GM12878 (cell line): ENCODE measurements around the gene DNAJB2. TPM values are rescaled to one million over a fixed set of nuclear protein-coding genes. Genes with fewer than 3 reads are reported as not detected.
A peak's percentile ranks its signal among the peaks of the same experiment; 100 is the strongest.

Experiments
- BCL11A ChIP-seq: IDR thresholded peaks from 2 replicates; pipeline ENCODE4 v1.6.1; 2011; ENCODE audit warnings: low read depth, low read length
- E4F1 ChIP-seq: fragments of 450-650 bp; IDR thresholded peaks from 2 replicates; pipeline ENCODE4 v1.6.1; 2018; ENCODE audit warnings: borderline replicate concordance, mild to moderate bottlenecking; ENCODE audit not compliant: partially characterized antibody
- HDAC2 ChIP-seq: fragments of 200-600 bp; sonication (generic); IDR thresholded peaks from 2 replicates; pipeline ENCODE4 v1.6.1; 2017
- IRF5 ChIP-seq: fragments of 450-650 bp; IDR thresholded peaks from 2 replicates; pipeline ENCODE4 v1.6.1; 2017; ENCODE audit warnings: borderline replicate concordance
- NR2C2 ChIP-seq: IDR thresholded peaks from 2 replicates; pipeline ENCODE4 v1.6.1; 2011; ENCODE audit warnings: borderline replicate concordance, low read depth; ENCODE audit not compliant: control insufficient read depth, insufficient read length
- RELA ChIP-seq: fragments of 450-650 bp; IDR thresholded peaks from 2 replicates; pipeline ENCODE4 v1.8.0; 2014; ENCODE audit warnings: borderline replicate concordance; ENCODE audit not compliant: partially characterized antibody
- REST ChIP-seq: IDR thresholded peaks from 2 replicates; pipeline ENCODE4 v1.6.1; 2012; ENCODE audit warnings: mild to moderate bottlenecking, low read depth, low read length
- RFX5 ChIP-seq: IDR thresholded peaks from 2 replicates; pipeline ENCODE4 v1.6.1; 2011; ENCODE audit warnings: low read depth, low read length, improper control_type of control experiment
- SKIL ChIP-seq: fragments of 450-650 bp; IDR thresholded peaks from 2 replicates; pipeline ENCODE4 v1.6.1; 2017; ENCODE audit warnings: mild to moderate bottlenecking, low read depth, inconsistent platforms; ENCODE audit not compliant: poor library complexity, severe bottlenecking
- SUZ12 ChIP-seq: fragments of 200-600 bp; sonication (generic); IDR thresholded peaks from one replicate; pipeline ENCODE4 v1.6.1; 2018; ENCODE audit warnings: antibody characterized with exemption, mild to moderate bottlenecking; ENCODE audit not compliant: unreplicated experiment
- TBL1XR1 ChIP-seq: IDR thresholded peaks from 2 replicates; pipeline ENCODE4 v1.6.1; 2012; ENCODE audit warnings: low read depth, low read length, improper control_type of control experiment
- ZNF207 ChIP-seq: fragments of 450-650 bp; IDR thresholded peaks from 2 replicates; pipeline ENCODE4 v1.6.1; 2014; ENCODE audit warnings: antibody characterized with exemption, mild to moderate bottlenecking, borderline replicate concordance
- ZNF274 ChIP-seq: IDR thresholded peaks from one replicate; pipeline ENCODE4 v1.8.0; 2011; ENCODE audit not compliant: insufficient read length, insufficient read depth
- polyA plus RNA-seq, 11 experiments: library from polyadenylated mRNA; depleted of rRNA in 4 of 11; unstranded in 6 of 11; stranded (reverse) in 5 of 11; fragments of >200 nt; fragmentation: Nextera tagmentation in 4 of 11; fragmentation: Illumina TruSeq in 1 of 11; extraction: Ambion mirVana in 4 of 11; extraction: Trizol in 1 of 11; gene quantifications; 1 replicate in 1 of 11; 2 replicates in 10 of 11; pipeline versions ENCODE4 v1.2.1 to v1.2.3, GENCODE V29; 2011 to 2016; ENCODE audit warnings: inconsistent platforms in 2 of 11, missing spikeins in 2 of 11, low read depth in 1 of 11
- total RNA-seq, 4 experiments: library from RNA; depleted of rRNA in 3 of 4; stranded (reverse); fragments of >200 nt in 3 of 4; fragmentation: Illumina TruSeq in 1 of 4; extraction: Trizol in 1 of 4; gene quantifications; 2 replicates each; pipeline versions ENCODE4 v1.2.1 to v1.2.3, GENCODE V29; 2013 to 2021
- TF ChIP-seq, protein P1 (sequence below): fragments of 150-350 bp; IDR thresholded peaks from 2 replicates; pipeline ENCODE4 v1.6.1; 2014; ENCODE audit warnings: mild to moderate bottlenecking, low read depth, low read length
- TF ChIP-seq, protein P2 (sequence below): IDR thresholded peaks from 2 replicates; pipeline ENCODE4 v1.6.1; 2011; ENCODE audit warnings: low read depth, low read length, improper control_type of control experiment, borderline replicate concordance

The DNAJB2 gene
- total and polyA plus RNA-seq, 10 of the 15 experiments (the other 5 are each of a cell fraction or from before 2014, with no cell fraction given), result 0.26 to 36.5 (median 12.5) TPM

- no peak for TF ChIP-seq E4F1
- TF ChIP-seq ZNF274, result no peak
- TF ChIP-seq TBL1XR1, result no peak; the same call in 1 of the 2 replicates
- TF ChIP-seq SKIL, result no peak
- no peak for TF ChIP-seq BCL11A
- TF ChIP-seq IRF5, result no peak
- TF ChIP-seq REST, result no peak
- TF ChIP-seq HDAC2, result no peak
- TF ChIP-seq, protein P1, sequence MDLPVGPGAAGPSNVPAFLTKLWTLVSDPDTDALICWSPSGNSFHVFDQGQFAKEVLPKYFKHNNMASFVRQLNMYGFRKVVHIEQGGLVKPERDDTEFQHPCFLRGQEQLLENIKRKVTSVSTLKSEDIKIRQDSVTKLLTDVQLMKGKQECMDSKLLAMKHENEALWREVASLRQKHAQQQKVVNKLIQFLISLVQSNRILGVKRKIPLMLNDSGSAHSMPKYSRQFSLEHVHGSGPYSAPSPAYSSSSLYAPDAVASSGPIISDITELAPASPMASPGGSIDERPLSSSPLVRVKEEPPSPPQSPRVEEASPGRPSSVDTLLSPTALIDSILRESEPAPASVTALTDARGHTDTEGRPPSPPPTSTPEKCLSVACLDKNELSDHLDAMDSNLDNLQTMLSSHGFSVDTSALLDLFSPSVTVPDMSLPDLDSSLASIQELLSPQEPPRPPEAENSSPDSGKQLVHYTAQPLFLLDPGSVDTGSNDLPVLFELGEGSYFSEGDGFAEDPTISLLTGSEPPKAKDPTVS, result no peak
- TF ChIP-seq SUZ12, result no peak
- peak; percentile 40 for TF ChIP-seq RELA
- no peak for TF ChIP-seq NR2C2
- TF ChIP-seq, protein P2, sequence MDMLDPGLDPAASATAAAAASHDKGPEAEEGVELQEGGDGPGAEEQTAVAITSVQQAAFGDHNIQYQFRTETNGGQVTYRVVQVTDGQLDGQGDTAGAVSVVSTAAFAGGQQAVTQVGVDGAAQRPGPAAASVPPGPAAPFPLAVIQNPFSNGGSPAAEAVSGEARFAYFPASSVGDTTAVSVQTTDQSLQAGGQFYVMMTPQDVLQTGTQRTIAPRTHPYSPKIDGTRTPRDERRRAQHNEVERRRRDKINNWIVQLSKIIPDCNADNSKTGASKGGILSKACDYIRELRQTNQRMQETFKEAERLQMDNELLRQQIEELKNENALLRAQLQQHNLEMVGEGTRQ, result no peak
- 0 out of 2 replicates have a peak, but pooled peaks have one; percentile 74 for TF ChIP-seq ZNF207
- TF ChIP-seq RFX5, result 0 out of 2 replicates have a peak, but pooled peaks have one; percentile 30
Measured at GRCh38 chr2:219294356-219295351, 15.5 kb downstream of the DNAJB2 start (continued).
